SH-SY5Y (cell line): ENCODE measurements around the gene AFF3.

Source experiments
- GATA2 ChIP-seq: IDR thresholded peaks from 2 replicates; pipeline ENCODE4 v1.6.1; 2011; ENCODE audit warnings: mild to moderate bottlenecking, low read depth, low read length
- GATA3 ChIP-seq: IDR thresholded peaks from 2 replicates; pipeline ENCODE4 v1.6.1; 2011; ENCODE audit warnings: low read depth, mild to moderate bottlenecking, low read length, moderate library complexity

DNA sequence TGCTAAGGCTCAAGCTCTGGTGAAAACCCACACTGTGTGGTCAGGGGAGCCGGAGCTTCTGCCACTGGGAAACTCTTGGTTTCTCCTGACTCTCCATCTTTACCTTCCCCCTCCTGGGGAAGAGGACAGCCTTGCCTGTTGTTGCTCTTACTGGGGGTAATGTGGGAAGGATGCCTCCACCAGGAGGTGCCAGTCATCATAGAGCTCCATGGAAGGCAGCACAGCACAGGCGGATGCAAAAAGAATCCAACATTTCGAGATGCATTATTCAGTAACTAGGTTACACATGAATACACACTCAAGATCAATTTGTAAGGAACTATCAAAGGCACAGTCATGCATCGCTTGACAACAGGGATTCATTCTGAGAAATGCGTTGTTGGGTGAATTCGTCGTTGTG is 322.6 kb downstream of the AFF3 start:
- TF ChIP-seq GATA3, result no peak
- no peak for TF ChIP-seq GATA2
